Stimulated activated CD8-positive, alpha-beta memory T cell treated with anti-CD3 and anti-CD28 coated beads, Interleukin-12 subunit alpha, Interleukin-12 subunit beta, amount 100 ng/mL, for 1 hour (primary cell): Measurements from ENCODE around the gene KCNMB3.

ENCODE experiments used
- DNase-seq: peaks from one replicate; pipeline ENCODE4 v3.0.0-alpha.2; 2020; ENCODE audit warnings: low read depth

The KCNMB3 gene

DNA sequence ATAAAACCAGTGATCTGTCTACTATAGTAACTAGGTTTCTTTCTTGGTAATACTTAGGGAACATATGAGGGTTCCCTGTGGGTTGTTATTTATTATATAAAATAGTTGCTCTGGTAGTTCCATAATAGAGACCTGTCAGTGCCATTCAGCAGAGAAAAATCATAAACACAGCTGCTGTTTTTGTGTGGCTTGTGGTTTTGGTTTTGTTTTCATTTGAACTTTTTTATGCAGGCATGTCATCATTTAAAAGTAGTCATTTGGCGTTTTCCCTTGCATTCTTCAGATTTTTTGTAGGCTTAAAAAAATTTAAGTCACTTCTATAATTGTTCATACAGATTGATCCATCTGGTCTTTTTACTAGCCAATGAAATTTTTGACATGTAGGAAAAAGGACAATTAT lies 54.8 kb downstream of the KCNMB3 start:
- DNase-seq: no peak

DNA sequence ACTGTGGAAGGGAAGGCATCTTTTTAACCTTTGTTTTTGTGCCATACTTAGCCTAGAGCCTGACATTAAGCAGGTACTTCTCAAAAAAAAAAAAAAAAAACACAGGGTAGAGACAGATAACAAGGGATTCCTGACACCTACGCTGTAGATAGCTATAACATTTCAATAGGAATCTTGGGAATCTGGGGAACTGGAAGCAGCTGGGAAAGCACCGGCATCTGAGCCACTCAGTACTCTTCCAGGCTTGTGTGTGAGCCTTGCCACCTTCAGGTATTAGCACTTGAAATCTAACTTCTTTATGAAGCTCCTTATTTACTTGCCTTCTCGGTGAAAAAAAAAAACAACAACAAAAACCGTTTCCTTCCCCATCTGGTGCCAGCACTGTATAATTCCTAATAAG lies 56.0 kb downstream of the KCNMB3 start:
- DNase-seq: no peak
